Rectal smooth muscle tissue (tissue), 1 donor: ENCODE data around the gene COX10.

Experiments used
- H3K27ac ChIP-seq: one replicate; pipeline ENCODE4 v1.7.0; 2013; ENCODE audit warnings: low read depth, low read length, inconsistent platforms
- H3K27me3 ChIP-seq: one replicate; pipeline ENCODE4 v1.7.0; 2013; ENCODE audit warnings: low read length; ENCODE audit not compliant: control insufficient read depth, insufficient read depth
- H3K36me3 ChIP-seq: one replicate; pipeline ENCODE4 v1.7.0; 2013; ENCODE audit warnings: low read length; ENCODE audit not compliant: control insufficient read depth, insufficient read depth
- H3K4me1 ChIP-seq: one replicate; pipeline ENCODE4 v1.7.0; 2013; ENCODE audit warnings: low read length; ENCODE audit not compliant: control insufficient read depth, insufficient read depth
- H3K4me3 ChIP-seq: one replicate; pipeline ENCODE4 v1.7.0; 2013; ENCODE audit warnings: low read length
- H3K9ac ChIP-seq: one replicate; pipeline ENCODE4 v1.7.0; 2013; ENCODE audit warnings: low read length

Gene COX10

GRCh38 chr17:14197057-14197456 lies 127.8 kb downstream of the COX10 start:
- Histone ChIP-seq H3K27ac (no peak overlapping the region), H3K4me1 (no peaks in the 10 kb centered on the region), H3K4me3 (no peak overlapping the region), H3K27me3 (no peaks in the 10 kb centered on the region), H3K9ac (no peak overlapping the region), H3K36me3 (no peaks in the 10 kb centered on the region)

GRCh38 chr17:14197586-14197985 lies 128.3 kb downstream of the COX10 start:
- H3K9ac ChIP-seq, result no peak overlapping the region
- H3K27me3 ChIP-seq, result no peaks in the 10 kb centered on the region
- no peak overlapping the region for H3K27ac ChIP-seq
- H3K36me3 ChIP-seq, result no peaks in the 10 kb centered on the region
- H3K4me1 ChIP-seq, result no peaks in the 10 kb centered on the region
- H3K4me3 ChIP-seq, result no peak overlapping the region

- H3K27me3 ChIP-seq, result no peaks in the 10 kb centered on the region
- H3K27ac ChIP-seq, result no peak overlapping the region
- H3K36me3 ChIP-seq, result no peaks in the 10 kb centered on the region
- no peak overlapping the region for H3K9ac ChIP-seq
- no peaks in the 10 kb centered on the region for H3K4me1 ChIP-seq
- H3K4me3 ChIP-seq, result no peak overlapping the region
These were observed 128.7 kb downstream of the COX10 start for GRCh38 chr17:14198013-14198412.

GRCh38 chr17:14198575-14198974 lies 129.3 kb downstream of the COX10 start:
- H3K27ac ChIP-seq, result no peak overlapping the region

GRCh38 chr17:14199601-14200000 lies 130.3 kb downstream of the COX10 start:
- H3K9ac ChIP-seq, result no peak overlapping the region
- H3K4me3 ChIP-seq, result no peak overlapping the region
- peaks cover 4% of the 10 kb centered on the region for H3K36me3 ChIP-seq
- no peaks in the 10 kb centered on the region for H3K27me3 ChIP-seq
- no peaks in the 10 kb centered on the region for H3K4me1 ChIP-seq
- no peak overlapping the region for H3K27ac ChIP-seq

More at GRCh38 chr17:14198575-14198974, 129.3 kb downstream of the COX10 start:
- Histone ChIP-seq H3K9ac (no peak overlapping the region), H3K4me3 (no peak overlapping the region), H3K4me1 (no peaks in the 10 kb centered on the region), H3K27me3 (no peaks in the 10 kb centered on the region), H3K36me3 (no peaks in the 10 kb centered on the region)

GRCh38 chr17:14200354-14200753 lies 131.1 kb downstream of the COX10 start:
- no peaks in the 10 kb centered on the region for H3K4me1 ChIP-seq
- no peaks in the 10 kb centered on the region for H3K27me3 ChIP-seq
- peaks cover 4% of the 10 kb centered on the region for H3K36me3 ChIP-seq
- no peak overlapping the region for H3K9ac ChIP-seq
- no peak overlapping the region for H3K4me3 ChIP-seq
- no peak overlapping the region for H3K27ac ChIP-seq

GRCh38 chr17:14201021-14201987 lies 132.0 kb downstream of the COX10 start:
- Histone ChIP-seq H3K36me3 (peaks cover 4% of the 10 kb centered on the region), H3K27me3 (no peaks in the 10 kb centered on the region), H3K4me1 (no peaks in the 10 kb centered on the region), H3K9ac (no peak overlapping the region), H3K4me3 (no peak overlapping the region), H3K27ac (no peak overlapping the region)

GRCh38 chr17:14201988-14202380 lies 132.7 kb downstream of the COX10 start:
- H3K9ac ChIP-seq, result no peak overlapping the region
- no peak overlapping the region for H3K27ac ChIP-seq
- no peaks in the 10 kb centered on the region for H3K4me1 ChIP-seq
- no peaks in the 10 kb centered on the region for H3K27me3 ChIP-seq
- no peak overlapping the region for H3K4me3 ChIP-seq
- H3K36me3 ChIP-seq, result peaks cover 4% of the 10 kb centered on the region

GRCh38 chr17:14202388-14203166 lies 133.3 kb downstream of the COX10 start:
- no peak overlapping the region for H3K27ac ChIP-seq

GRCh38 chr17:14203388-14203787 lies 134.1 kb downstream of the COX10 start:
- no peaks in the 10 kb centered on the region for H3K4me1 ChIP-seq

More at GRCh38 chr17:14202388-14203166, 133.3 kb downstream of the COX10 start:
- no peaks in the 10 kb centered on the region for H3K27me3 ChIP-seq
- peaks cover 6% of the 10 kb centered on the region for H3K36me3 ChIP-seq
- H3K4me1 ChIP-seq, result no peaks in the 10 kb centered on the region
- no peak overlapping the region for H3K9ac ChIP-seq
- no peak overlapping the region for H3K4me3 ChIP-seq

GRCh38 chr17:14204084-14204483 lies 134.8 kb downstream of the COX10 start:
- Histone ChIP-seq H3K27ac (no peak overlapping the region), H3K4me3 (no peak overlapping the region), H3K4me1 (no peaks in the 10 kb centered on the region), H3K27me3 (no peaks in the 10 kb centered on the region), H3K9ac (no peak overlapping the region), H3K36me3 (peaks cover 8% of the 10 kb centered on the region)

More at GRCh38 chr17:14203388-14203787, 134.1 kb downstream of the COX10 start:
- H3K4me3 ChIP-seq, result no peak overlapping the region
- no peak overlapping the region for H3K27ac ChIP-seq
- peaks cover 8% of the 10 kb centered on the region for H3K36me3 ChIP-seq
- H3K27me3 ChIP-seq, result no peaks in the 10 kb centered on the region
- H3K9ac ChIP-seq, result no peak overlapping the region

GRCh38 chr17:14204546-14204945 lies 135.2 kb downstream of the COX10 start:
- H3K27ac ChIP-seq, result no peak overlapping the region
- no peak overlapping the region for H3K9ac ChIP-seq
- no peaks in the 10 kb centered on the region for H3K4me1 ChIP-seq
- H3K4me3 ChIP-seq, result no peak overlapping the region
- H3K27me3 ChIP-seq, result no peaks in the 10 kb centered on the region
- peaks cover 8% of the 10 kb centered on the region for H3K36me3 ChIP-seq
